Uterus (tissue), 4 donors: ENCODE results near the gene KCNK1. TPM values are rescaled to one million over a fixed set of nuclear protein-coding genes. Genes with fewer than 3 reads are reported as not detected.

Experiments used
- DNase-seq, 2 donors: peaks; one replicate each; pipeline ENCODE4 v3.0.0-alpha.2; 2019 to 2020
- H3K27ac ChIP-seq, 2 donors: fragments of 200-600 bp; sonication (generic); 1 replicate in 1 of 2; 2 replicates in 1 of 2; pipeline ENCODE4 v1.5.1; 2016 to 2018
- H3K27me3 ChIP-seq, 2 donors: fragments of 200-600 bp; sonication (generic); one replicate each; pipeline ENCODE4 v1.5.1; 2018 to 2019; ENCODE audit warnings: control low read depth in 1 of 2
- H3K36me3 ChIP-seq, 2 donors: fragments of 200-600 bp; sonication (generic); one replicate each; pipeline ENCODE4 v1.5.1; 2019; ENCODE audit warnings: control low read depth in 1 of 2
- H3K4me1 ChIP-seq, 2 donors: fragments of 200-600 bp; sonication (generic); one replicate each; pipeline ENCODE4 v1.5.1; 2018 to 2019; ENCODE audit warnings: control low read depth in 1 of 2
- H3K4me3 ChIP-seq, 2 donors: fragments of 200-600 bp; sonication (generic); 1 replicate in 1 of 2; 2 replicates in 1 of 2; pipeline ENCODE4 v1.5.1; 2018 to 2019; ENCODE audit warnings: mild to moderate bottlenecking in 1 of 2
- H3K9me3 ChIP-seq, 2 donors: fragments of 200-600 bp; sonication (generic); one replicate each; pipeline ENCODE4 v1.5.1; 2019; ENCODE audit warnings: control low read depth in 1 of 2
- POLR2A ChIP-seq, 2 donors: fragments of 450-650 bp; IDR thresholded peaks; one replicate each; pipeline ENCODE4 v1.6.1; 2016; ENCODE audit warnings: antibody characterized with exemption in 2 of 2, mild to moderate bottlenecking in 1 of 2, moderate library complexity in 1 of 2
- intact Hi-C: fragments of 100-400 bp; cut with DNase I; formaldehyde crosslinking; loops from one replicate; pipeline ENCODE4 v1.15.1; 2023; ENCODE audit warnings: low total_unique reads
- total RNA-seq, 4 donors: library from RNA; depleted of rRNA in 3 of 4; stranded (reverse); fragments of >200 nt in 3 of 4; gene quantifications; one replicate each; pipeline versions ENCODE4 v1.1.0 to v1.2.4, GENCODE V29; 2014 to 2023
- TF ChIP-seq, protein P1 (sequence below), 4 experiments: fragments of 200-600 bp in 2 of 4; fragments of 450-650 bp in 2 of 4; sonication (generic) in 2 of 4; IDR thresholded peaks; one replicate each; pipeline ENCODE4 v1.5.1; 2016 to 2019; ENCODE audit warnings: antibody characterized with exemption in 4 of 4, mild to moderate bottlenecking in 2 of 4, moderate library complexity in 1 of 4
- donor health status: DM: yes; HTN: yes; CAD: no.

The KCNK1 gene
- total RNA-seq, 4 donors from 2014 or later: 1.0 to 17.1 (median 7.9) TPM

DNA sequence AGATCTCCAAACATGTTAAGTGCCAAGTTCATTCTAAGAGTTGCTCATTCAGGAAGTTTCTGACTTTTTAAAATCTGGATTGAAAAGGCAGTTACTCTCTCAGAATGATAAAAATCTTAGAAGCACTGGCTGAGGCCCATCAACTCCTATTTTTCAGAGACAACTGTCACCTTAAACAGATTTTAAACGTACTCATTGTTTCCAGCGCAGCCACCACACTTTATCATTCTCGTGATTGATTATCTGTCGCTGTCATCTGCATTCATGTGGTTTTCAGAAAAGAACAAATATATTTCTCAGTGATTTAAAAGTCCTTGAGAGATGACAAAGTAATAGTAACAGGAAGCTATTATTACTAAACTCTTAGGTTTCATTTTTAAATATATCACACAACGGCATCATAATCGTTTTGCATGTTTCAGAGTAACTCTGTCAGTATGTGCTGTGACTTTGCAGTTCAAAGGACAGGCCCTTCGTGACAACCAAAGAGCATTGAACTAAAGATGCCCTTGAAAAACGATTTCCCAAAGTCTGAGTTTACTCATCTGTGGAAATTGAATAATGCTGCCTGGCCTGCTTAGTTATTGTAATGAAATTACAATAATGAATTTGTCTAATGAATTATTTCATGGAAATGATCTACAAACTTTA is 14.9 kb upstream of the KCNK1 start:
- intact Hi-C loops: no loop called here
- no peaks in the 10 kb centered on the region for H3K27me3 ChIP-seq
- H3K27ac ChIP-seq: no peak overlapping the region
- DNase-seq: no peak
- no peak overlapping the region for H3K4me3 ChIP-seq
- H3K36me3 ChIP-seq: no peaks in the 10 kb centered on the region
- H3K4me1 ChIP-seq: no peaks in the 10 kb centered on the region
- TF ChIP-seq, protein P1, sequence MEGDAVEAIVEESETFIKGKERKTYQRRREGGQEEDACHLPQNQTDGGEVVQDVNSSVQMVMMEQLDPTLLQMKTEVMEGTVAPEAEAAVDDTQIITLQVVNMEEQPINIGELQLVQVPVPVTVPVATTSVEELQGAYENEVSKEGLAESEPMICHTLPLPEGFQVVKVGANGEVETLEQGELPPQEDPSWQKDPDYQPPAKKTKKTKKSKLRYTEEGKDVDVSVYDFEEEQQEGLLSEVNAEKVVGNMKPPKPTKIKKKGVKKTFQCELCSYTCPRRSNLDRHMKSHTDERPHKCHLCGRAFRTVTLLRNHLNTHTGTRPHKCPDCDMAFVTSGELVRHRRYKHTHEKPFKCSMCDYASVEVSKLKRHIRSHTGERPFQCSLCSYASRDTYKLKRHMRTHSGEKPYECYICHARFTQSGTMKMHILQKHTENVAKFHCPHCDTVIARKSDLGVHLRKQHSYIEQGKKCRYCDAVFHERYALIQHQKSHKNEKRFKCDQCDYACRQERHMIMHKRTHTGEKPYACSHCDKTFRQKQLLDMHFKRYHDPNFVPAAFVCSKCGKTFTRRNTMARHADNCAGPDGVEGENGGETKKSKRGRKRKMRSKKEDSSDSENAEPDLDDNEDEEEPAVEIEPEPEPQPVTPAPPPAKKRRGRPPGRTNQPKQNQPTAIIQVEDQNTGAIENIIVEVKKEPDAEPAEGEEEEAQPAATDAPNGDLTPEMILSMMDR (IDR thresholded peaks at IDR 0.05): no peak
- no peak for TF ChIP-seq POLR2A (IDR thresholded peaks at IDR 0.05)
- H3K9me3 ChIP-seq: no peaks in the 10 kb centered on the region

DNA sequence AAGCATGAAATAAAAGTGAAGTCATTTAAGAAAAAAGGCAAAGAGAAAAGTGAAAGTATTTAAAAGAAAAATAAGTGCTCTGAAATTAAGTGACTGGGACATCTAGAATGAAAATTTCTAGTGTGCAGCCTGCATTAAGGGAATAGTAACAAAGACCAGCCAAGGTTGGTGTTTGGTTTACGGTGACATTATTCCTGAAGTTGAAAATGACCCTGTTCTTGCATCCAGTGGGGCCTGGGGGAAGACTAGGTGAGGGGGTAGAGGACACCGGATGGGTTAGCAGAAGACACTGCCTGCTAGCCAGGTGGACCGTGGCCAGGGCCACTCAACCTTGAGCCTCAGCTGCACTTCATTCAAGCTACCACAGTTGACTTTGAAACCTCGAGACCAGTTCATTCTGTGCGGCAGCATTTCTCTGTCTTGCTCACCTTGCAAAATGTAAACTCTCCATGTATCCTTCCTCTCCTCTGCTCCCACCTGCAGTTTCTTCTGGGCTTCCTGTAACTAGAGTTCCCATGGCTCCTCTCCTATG is 14.3 kb upstream of the KCNK1 start:
- TF ChIP-seq, protein P1 (IDR thresholded peaks at IDR 0.05): no peak
- TF ChIP-seq POLR2A (IDR thresholded peaks at IDR 0.05): no peak
- DNase-seq: no peak
- no peaks in the 10 kb centered on the region for H3K4me1 ChIP-seq
- no peak overlapping the region for H3K27ac ChIP-seq
- H3K36me3 ChIP-seq: no peaks in the 10 kb centered on the region
- intact Hi-C loops: no loop called here
- H3K4me3 ChIP-seq: no peak overlapping the region
- H3K27me3 ChIP-seq: no peaks in the 10 kb centered on the region
- H3K9me3 ChIP-seq: no peaks in the 10 kb centered on the region

DNA sequence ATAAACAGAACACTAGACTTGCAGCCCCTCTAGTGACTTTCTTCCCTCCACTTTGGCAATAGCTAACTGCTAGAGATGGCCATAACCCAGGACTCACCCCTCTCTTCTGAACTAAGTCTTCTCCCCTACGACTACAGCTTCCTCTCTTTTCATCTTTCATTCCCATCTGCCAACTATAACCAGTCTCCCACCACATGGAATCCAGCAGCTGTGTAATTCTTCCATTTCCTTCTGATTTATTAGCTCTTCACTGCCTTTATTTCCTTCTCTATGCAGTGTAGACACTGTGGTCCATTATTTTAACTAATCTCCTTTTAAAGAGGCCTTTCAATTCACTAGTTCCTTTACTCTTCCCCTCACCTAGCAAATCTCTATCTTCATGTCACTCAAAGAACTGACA is 13.4 kb upstream of the KCNK1 start:
- Histone ChIP-seq H3K4me1 (no peaks in the 10 kb centered on the region), H3K4me3 (no peak overlapping the region), H3K27me3 (no peaks in the 10 kb centered on the region), H3K9me3 (no peaks in the 10 kb centered on the region), H3K36me3 (no peaks in the 10 kb centered on the region), H3K27ac (no peak overlapping the region)
- TF ChIP-seq, protein P1 (IDR thresholded peaks at IDR 0.05): no peak
- no peak for TF ChIP-seq POLR2A (IDR thresholded peaks at IDR 0.05)
- no peak for DNase-seq
- intact Hi-C loops: no loop called here

DNA sequence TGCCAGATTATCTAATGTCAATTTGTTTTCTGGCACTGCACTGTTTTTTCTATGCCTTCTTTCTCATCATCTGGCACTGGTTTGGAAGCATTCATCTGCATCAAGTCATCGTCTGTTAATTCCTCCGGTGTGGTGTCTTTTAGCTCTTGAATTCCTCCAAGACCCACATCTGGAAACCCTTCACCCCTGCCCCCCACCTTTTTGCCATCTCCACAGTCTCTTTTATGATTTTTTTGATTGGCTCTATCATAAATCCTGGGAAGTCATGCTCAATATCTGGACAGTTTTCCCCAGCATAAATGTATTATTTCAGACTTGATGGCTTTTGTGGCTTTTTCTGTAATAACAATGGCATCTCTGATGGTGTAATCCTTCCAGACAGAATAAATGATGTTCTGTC is 10.4 kb upstream of the KCNK1 start:
- no peak for TF ChIP-seq POLR2A (IDR thresholded peaks at IDR 0.05)
- TF ChIP-seq, protein P1 (IDR thresholded peaks at IDR 0.05): no peak
- Histone ChIP-seq H3K4me3 (no peak overlapping the region), H3K9me3 (no peaks in the 10 kb centered on the region), H3K36me3 (no peaks in the 10 kb centered on the region), H3K4me1 (no peaks in the 10 kb centered on the region), H3K27ac (no peak overlapping the region), H3K27me3 (no peaks in the 10 kb centered on the region)
- intact Hi-C loops: no loop called here
- no peak for DNase-seq

DNA sequence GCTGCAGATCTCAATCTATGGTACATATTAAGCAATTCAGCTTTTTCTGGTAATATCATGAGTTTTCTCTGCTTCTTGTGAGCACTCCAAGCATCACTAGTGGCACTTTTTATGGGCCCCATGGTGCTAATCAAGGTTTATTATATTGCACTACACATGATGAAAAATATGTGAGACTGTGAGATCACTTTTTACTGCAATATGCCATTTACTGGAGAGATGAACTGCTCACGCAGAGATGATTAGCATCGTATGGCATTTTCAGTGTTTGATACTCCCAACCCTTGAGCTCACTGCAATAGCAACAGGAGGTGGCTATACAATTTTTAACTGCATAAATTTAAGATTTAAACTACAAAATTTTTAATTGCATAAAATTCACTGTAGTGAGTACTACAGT is 8.7 kb upstream of the KCNK1 start:
- no peak for DNase-seq
- H3K27me3 ChIP-seq: no peaks in the 10 kb centered on the region
- intact Hi-C loops: no loop called here
- no peak overlapping the region for H3K27ac ChIP-seq
- H3K9me3 ChIP-seq: no peaks in the 10 kb centered on the region
- no peaks in the 10 kb centered on the region for H3K36me3 ChIP-seq
- H3K4me3 ChIP-seq: no peak overlapping the region
- H3K4me1 ChIP-seq: no peaks in the 10 kb centered on the region
- TF ChIP-seq, protein P1 (IDR thresholded peaks at IDR 0.05): no peak
- TF ChIP-seq POLR2A (IDR thresholded peaks at IDR 0.05): no peak
